ENCODE results near the gene UBE2G2.
A peak's percentile ranks its signal among the peaks of the same experiment; 100 is the strongest.

UBE2G2 gene

GRCh38 chr21:44790368-44790767, 11.3 kb downstream of the UBE2G2 start:
- no peak for DNase-seq (ENCODE audit: low read depth in 2 of 2)

GRCh38 chr21:44789880-44790279, 11.7 kb downstream of the UBE2G2 start:
- peak in 1 of 2 experiments; percentile 5 for DNase-seq (ENCODE audit: low read depth in 2 of 2)

DNA sequence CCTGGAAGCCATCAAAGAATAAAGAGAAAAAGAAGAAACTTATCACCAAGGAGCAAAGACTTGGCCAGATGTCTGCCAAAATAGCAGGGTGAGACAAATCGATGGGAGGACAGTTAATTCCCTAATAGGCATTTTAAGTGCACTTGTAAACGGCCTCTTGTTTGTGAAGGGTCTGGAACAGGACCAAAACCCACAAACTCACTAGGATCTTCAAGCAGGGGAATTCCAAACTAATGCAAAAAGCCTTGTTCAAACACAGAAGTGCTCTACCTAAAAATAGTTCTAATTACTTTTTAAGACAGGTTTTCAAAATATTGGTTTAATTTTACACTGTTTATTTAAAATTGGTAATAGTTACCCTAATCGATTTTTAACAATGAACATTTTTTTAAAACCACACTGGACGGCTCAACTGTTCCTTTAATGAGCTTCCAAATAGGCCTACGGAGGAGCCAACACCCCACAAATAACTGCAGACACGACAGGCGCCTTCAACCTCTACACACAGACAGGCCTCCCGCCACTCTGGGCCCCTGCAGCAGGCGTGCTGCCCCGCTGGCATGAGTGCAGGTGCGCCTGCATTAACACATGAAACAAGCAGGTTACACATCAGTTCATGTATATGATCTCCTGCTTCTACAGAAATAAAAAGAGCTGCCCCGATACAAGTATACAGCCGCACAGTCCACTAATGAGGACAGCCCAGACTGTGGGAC, 15.8 kb downstream of the UBE2G2 start:
- DNase-seq (ENCODE audit: low read depth in 2 of 2), result no peak

DNA sequence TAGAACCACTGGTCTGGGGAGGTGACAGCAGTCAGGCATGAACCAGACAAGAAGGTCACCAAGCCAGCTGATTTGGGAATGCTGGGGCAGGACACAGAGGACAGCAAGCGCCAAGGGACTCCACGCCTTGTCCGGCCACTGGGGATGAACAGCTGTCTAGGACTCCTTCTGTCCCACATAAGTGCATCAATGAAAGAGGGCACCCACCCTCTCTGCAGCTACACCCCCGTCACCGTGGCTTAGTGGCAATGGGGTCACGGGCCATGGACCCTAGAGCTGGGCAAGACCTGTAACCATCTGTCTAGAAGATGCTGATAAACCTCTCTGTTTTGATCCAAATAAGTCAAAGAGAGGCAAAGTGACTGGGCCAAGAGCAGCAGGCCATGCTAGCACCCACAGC, 16.8 kb downstream of the UBE2G2 start:
- no peak for DNase-seq (ENCODE audit: low read depth in 2 of 2)

- no peak for DNase-seq (ENCODE audit: low read depth in 2 of 2)
These were observed 18.5 kb downstream of the UBE2G2 start for GRCh38 chr21:44783020-44783696.

DNA sequence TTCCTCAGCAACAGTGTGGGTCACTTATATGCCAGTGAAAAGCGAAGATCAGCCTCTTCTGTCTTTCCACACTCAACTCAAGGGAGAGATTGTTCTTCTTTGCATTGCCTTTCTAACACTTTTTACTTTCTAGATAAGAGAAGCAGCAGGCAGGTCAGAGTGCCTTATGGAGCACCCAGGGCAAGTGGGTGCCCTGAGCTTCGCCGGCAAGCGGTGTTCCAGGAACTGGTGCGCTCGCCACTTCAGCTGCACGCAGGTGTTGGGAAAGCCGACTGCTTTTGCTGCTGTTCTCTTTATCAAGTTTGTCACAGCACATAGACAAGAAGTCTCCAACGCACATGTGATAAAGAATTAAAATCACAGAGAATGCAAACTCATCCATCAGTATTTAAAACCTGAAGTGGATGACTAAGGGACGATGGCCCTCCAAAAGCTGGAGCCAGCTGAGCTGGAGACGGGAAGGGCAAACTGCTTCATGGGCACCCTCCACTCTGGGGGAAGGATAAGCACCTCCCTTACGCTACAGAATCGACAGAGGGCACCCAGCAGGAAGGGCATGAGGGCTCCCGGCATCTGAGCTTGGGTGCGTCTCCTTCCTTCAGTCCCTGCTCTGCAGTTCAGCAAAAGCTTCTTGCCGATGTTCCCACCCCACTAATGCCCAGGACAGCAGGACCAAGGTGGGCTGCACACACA, 20.7 kb downstream of the UBE2G2 start:
- DNase-seq (ENCODE audit: low read depth in 2 of 2), result no peak

DNA sequence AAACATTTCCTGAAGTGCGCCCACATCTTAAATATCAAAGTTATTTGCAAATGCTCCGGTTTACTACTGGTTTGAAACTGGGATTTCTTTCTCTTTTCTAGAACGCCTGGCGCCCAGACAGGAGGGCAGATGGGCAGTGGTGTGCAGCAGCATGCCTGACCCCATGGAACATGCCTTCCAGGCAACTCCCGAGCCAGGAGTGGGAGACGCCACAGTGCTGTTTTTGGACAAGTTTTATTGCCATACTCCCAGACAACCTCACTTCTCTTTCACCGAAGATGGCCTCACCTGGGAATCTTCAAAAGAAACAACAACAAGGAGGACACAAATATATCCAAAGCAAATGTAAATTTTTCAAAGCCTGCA, 21.5 kb downstream of the UBE2G2 start:
- DNase-seq (ENCODE audit: low read depth in 2 of 2), result no peak

DNA sequence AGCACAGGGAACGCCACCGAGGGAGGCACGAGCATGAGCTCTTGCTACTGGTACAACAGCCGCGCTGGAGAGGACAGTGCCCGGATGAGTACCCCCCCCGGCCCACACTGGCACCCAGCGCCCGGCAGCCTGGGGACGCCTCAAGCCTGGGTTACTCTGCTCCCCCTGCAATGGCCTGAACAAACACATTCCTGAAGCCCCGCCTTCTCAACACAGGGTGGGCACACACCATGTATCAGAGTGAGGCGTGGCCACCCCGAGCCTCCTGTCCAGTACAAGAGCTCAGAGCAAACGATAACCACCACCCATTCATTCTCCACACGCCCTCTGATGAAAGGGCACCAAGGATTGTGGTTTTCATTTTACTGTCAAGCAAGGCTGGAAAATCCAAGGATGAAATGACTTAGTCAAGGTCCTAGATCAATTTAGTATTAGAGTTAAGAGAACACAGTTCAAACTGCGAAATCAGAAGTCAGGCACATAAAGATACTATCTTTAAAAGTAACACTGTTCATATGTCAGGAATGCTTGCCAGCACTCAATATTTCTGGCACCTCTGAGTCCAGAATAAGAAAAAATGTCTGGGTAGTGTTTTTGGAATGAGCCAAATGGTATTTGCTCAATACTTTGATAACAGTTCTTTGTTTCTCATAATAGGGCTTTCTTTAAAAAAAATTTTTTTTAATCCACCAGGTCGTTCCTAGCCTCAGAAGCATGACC, 22.0 kb downstream of the UBE2G2 start:
- DNase-seq (ENCODE audit: low read depth in 2 of 2), result no peak

GRCh38 chr21:44778983-44779382, 22.6 kb downstream of the UBE2G2 start:
- DNase-seq (ENCODE audit: low read depth in 2 of 2), result no peak

- no peak for DNase-seq (ENCODE audit: low read depth in 2 of 2)
These were observed 23.1 kb downstream of the UBE2G2 start for GRCh38 chr21:44778499-44778911.

DNA sequence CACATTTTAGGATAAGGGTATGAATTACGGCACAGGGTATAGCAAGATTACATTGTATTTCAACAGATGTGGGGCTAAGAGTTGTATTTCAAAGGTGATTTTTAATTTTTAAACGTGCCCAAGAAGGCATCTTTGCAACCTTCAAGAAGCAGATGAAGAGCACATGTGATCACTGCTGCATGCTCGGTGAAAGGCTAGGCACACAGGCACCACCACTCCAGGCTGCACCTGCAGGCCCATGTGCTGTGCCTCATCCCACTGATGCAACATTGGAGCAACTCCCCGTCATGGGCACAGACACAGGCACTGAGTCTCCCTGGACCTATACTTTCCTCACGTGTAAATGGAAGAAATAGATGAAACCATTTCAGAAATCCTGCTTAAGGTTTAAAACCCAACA, 23.5 kb downstream of the UBE2G2 start:
- DNase-seq (ENCODE audit: low read depth in 2 of 2), result no peak

- no peak for DNase-seq (ENCODE audit: low read depth in 2 of 2)
These were observed 26.6 kb downstream of the UBE2G2 start for GRCh38 chr21:44774972-44775371.

GRCh38 chr21:44773291-44773932, 28.2 kb downstream of the UBE2G2 start:
- no peak for DNase-seq (ENCODE audit: low read depth in 2 of 2)

DNA sequence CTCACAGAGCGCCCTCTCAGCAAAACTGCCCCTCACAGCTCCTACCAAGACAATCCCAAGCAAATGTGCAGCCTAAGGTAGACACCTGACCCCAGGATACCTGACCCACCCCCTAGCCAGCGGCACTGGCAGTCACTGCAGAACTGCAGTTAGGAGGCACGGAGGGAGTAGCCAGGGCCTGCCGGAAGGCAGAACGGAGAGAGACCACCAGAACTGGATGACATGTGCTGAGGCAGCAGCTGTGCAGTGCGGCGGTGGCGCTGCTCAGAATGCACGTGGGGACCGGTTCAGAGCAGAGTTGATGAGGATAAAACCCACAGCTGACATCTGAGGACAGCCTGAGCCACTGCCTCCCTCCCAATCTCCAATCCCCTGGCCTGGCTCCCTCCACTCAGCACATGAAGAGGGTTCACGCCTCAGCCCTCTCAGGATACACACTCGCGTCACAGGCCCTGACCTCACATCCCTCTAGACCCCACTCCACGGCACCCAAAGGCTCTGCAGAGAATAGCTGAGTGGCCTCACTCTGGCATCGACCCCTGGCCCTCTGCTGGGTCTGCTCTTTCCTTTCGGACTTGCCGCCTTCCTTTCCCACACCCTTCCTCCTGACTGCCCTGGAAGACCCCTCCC, 29.6 kb downstream of the UBE2G2 start:
- no peak for DNase-seq (ENCODE audit: low read depth in 2 of 2)

- DNase-seq (ENCODE audit: low read depth in 2 of 2), result no peak
These were observed 33.5 kb downstream of the UBE2G2 start for GRCh38 chr21:44767834-44768831.

GRCh38 chr21:44766818-44767354, 34.7 kb downstream of the UBE2G2 start:
- no peak for DNase-seq (ENCODE audit: low read depth in 2 of 2)

- no peak for DNase-seq (ENCODE audit: low read depth in 2 of 2)
These were observed 35.4 kb downstream of the UBE2G2 start for GRCh38 chr21:44766014-44766817.

GRCh38 chr21:44765231-44766013, 36.2 kb downstream of the UBE2G2 start:
- DNase-seq (ENCODE audit: low read depth in 2 of 2), result no peak

All from fibroblast of skin of left biceps (primary cell).